COR-L47 (cell line): ENCODE data around the gene ESR2.
"Not testable (repeated sequence)": the region's sequence is repeated elsewhere in the genome, so short reads cannot be mapped to it uniquely, and the experiment has no call there.

Experiments used
- DNase-seq: peaks from one replicate; lab custom pipeline; 2025; lab: John Stamatoyannopoulos, UW

ESR2 gene

DNA sequence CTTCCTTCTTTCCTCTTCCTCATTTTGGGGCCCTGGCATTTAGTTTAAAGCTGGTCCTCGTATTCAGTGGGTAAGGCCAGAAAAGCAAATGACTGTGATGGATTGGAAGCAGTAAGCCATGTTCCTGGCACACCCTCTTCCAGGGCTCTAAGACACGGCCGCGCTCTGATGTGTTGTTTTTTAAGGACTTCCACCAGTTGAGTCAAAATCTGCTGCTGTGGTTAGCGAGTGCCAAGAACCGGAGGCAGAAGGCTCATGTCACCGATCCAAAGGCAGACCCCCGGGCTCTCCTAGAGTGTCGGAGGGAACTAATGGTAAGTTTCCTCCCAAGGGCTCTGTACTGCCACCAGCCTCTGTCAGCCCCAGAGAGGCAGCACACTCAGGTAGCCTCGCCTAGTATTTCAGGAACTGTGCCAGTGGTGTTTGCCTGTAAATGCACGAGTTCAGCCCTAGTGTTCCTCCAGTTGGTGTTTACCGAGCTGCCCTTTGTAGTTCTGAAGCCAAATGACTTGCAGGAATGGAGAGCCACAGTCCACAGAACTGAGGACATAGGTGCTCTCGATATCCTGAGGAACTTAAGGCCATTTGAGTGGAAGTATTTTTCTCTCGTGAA lies 72.7 kb downstream of the ESR2 start:
- DNase-seq, result no peak

DNA sequence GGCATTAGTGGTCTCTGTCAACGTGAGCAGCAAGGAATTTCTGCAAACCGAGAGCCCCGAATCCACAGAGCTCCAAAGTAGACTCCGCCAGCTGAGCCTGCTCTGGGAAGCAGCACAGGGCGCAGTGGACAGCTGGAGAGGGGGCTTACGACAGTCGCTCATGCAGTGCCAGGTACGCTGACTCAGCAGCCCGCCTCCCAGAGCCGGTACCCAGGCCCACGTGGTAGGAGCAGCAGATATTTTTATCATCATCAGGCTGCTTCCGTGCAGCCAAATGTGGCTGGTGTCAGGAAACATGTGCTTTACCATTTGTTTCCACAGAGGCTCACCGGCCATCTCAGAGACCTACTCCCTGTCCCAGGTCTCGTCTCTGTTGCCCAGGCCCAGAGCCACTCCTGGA lies 73.7 kb downstream of the ESR2 start:
- no peak for DNase-seq

- DNase-seq, result no peak
Observed at GRCh38 chr14:64220056-64220455, 74.1 kb downstream of the ESR2 start.

GRCh38 chr14:64218344-64219240 lies 75.6 kb downstream of the ESR2 start:
- no peak for DNase-seq

GRCh38 chr14:64217834-64218233 lies 76.3 kb downstream of the ESR2 start:
- no peak for DNase-seq

DNA sequence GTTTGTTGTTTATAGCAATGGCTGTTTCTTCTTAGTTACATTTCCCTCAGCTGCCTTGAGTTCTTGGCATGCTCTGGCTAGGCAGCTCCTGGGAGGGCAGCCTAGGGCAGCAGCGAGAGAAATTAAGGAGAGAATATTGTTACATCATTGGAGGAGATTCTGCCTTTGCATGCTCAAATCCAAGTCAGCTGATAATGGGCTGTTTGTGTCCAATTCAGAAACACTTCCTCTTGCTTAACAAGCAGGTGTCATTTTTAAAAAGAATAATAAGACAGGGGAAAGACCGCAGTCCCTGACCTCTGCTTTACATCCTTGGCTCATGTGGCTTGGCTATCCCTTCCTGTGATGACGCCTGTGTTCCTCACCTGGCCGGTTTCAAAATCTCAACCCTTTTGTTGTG lies 76.9 kb downstream of the ESR2 start:
- DNase-seq, result no peak

DNA sequence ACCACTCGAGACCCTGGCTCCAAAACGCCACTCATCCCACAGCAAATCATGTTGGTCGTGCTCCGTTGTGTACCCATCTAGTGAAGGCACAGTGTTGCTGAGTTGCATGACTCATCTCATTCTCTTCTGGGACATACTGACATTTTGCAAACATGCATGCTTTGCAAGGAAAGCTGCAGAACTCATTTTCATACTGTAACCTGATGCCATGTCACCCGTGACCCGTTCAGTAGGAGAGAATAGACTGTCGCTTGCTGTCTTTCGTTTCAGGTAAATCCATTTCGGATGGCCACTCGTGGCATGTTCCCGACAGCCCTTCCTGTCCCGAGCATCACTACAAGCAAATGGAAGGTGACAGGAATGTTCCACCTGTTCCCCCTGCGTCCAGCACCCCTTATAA lies 78.2 kb downstream of the ESR2 start:
- DNase-seq, result no peak

DNA sequence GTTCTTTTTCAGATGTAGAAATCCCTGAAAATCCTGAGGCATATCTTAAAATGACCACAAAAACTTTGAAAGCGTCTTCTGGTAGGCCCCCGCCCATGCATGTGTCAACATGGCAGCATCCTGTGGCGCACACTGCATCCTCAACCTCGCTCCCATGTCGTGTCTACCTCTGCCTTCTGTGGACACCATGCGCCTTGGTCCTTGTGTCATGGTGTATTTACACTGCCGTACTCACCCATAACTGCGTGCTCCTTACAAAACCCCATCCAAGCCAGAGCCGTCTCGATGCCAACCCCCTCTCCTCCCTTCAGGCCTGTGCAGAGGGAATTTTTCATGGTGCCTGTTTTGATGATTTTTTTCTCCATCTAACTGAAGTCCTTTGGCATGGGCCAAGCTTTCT lies 78.9 kb downstream of the ESR2 start:
- DNase-seq, result no peak

DNA sequence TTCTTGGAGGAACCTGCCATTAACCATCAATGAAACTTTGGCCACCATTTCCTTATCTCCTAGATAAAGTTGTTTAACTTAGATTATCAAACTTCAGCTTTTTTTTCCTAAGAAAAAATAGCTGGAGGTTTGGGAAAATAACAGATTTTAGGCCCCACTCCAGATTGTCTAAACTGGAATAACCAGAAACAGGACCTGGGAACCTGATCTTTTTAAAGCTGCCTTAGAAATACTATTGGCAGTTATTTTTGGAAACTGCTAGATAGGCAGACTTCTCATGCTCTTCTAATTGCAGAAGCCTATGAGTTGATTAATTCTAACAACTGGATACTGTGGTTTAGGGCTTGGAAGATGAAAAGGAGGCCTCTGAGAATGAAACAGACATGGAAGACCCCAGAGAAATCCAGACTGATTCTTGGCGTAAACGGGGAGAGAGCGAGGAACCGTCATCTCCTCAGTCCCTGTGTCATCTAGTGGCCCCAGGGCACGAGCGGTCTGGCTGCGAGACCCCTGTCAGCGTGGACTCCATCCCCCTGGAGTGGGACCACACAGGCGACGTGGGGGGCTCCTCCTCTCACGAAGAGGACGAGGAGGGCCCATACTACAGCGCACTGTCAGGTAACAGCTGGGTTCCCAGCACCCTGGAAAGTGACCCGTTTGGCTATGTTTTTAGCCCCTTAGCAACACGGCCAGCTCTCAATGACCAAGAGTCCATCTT lies 80.2 kb downstream of the ESR2 start:
- DNase-seq, result no peak

- no peak for DNase-seq
Observed at GRCh38 chr14:64213086-64213485, 81.1 kb downstream of the ESR2 start.

- DNase-seq, result no peak
Observed at GRCh38 chr14:64212666-64213065, 81.5 kb downstream of the ESR2 start.

- DNase-seq, result not testable (repeated sequence)
Observed at GRCh38 chr14:64210912-64211311, 83.3 kb downstream of the ESR2 start.

- no peak for DNase-seq
Observed at GRCh38 chr14:64210216-64210615, 84.0 kb downstream of the ESR2 start.

GRCh38 chr14:64209444-64210131 lies 84.6 kb downstream of the ESR2 start:
- no peak for DNase-seq

GRCh38 chr14:64208981-64209380 lies 85.2 kb downstream of the ESR2 start:
- no peak for DNase-seq

DNA sequence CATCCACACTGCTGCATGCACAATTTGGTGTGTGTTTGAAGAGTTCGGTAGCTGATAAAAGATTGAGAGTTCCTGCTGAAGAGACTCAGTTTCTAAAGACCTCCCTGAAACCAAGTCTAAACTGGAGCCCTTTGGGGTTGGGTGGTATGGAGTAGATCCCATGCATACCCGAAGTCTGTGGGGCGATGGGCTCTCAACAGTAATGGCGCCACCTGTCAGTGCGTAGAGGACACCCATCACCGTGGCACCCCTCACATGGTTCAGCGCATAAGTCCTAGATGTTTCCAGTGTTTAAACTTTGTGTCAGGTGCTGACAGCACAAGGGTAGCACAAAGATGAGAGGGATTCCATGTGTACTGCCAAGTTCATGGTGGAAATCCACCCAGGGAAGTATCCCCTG lies 85.9 kb downstream of the ESR2 start:
- no peak for DNase-seq

DNA sequence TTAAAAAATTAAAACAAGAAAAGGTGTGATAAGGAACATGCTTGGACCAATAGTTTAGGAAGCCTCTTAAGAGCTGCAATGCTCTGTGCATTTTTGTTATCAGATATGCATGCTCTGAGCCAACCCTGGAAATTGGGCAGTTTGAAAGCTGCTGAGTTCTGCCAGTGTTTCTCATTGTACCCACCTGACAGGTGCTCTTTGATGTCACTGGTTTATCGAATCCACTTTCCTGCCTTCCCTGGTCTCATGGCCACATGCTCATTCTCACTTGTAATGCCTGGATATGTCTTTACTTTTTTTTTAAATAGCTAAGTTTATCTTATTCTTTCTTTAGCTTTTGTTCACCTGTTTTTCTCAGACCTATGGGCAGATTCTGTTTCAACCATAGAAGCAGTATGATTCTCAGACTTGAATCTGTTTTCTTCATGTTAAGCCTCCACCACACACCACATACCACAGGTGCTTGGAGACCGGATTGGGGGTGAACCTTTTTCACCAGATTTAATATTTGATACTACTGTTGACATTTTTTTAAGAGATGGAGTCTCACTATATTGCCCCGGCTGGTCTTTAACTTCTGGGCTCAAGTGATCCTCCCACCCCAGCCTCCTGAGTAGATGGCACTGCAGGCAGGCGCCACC lies 90.7 kb downstream of the ESR2 start:
- DNase-seq, result no peak

GRCh38 chr14:64202716-64203115 lies 91.5 kb downstream of the ESR2 start:
- no peak for DNase-seq

GRCh38 chr14:64201921-64202545 lies 92.1 kb downstream of the ESR2 start:
- DNase-seq, result no peak

GRCh38 chr14:64201296-64201695 lies 92.9 kb downstream of the ESR2 start:
- no peak for DNase-seq

DNA sequence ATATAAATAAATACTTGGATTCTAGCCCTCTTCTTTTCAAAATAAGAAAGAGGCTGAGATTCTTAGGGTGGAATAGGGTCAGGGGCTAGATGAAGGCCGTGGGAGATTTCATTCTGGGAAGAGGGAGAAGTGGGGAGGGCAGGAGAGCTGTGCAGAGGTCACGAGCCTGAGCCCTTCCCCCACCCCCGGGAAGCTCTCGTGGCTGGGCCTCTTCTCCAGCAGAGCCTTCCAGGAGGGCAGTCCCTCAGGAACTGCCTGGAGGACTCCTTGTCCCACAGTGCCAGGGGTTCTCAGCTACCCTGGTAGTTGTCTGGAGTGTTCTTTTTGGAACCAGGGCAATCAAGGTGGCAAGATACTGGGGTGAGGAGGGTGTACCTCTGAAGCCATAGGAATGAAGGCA lies 94.0 kb downstream of the ESR2 start:
- DNase-seq, result no peak
